ENCODE results near the gene OGDH. TPM values are rescaled to one million over a fixed set of nuclear protein-coding genes. Genes with fewer than 3 reads are reported as not detected.

OGDH gene
- total RNA-seq, 2 donors from 2014 or later, result 36.1 to 46.1 TPM

- ATAC-seq (peak; percentile 49), DNase-seq (no peak)
- Histone ChIP-seq H3K36me3 (replicated peaks in 1 of 2; ENCODE audit: insufficient read depth in 1 of 2, low read depth in 2 of 2) (peaks cover 24 to 36% of the 10 kb centered on the region in 2 donors), H3K9me3 (no peaks in the 10 kb centered on the region), H3K4me3 (no peak overlapping the region), H3K27me3 (no peaks in the 10 kb centered on the region), H3K27ac (no peak overlapping the region), H3K4me1 (peaks cover 7% of the 10 kb centered on the region)
- WGBS, 2 donors, result 77 to 88% methylated on average over 9 to 16 of the region's 16 CpGs
- intact Hi-C loops (cut with DNase I), result loop anchor here (10.0 kb wide), 1 partner anchor 331 kb away; no protein-coding TSS in a partner anchor
- TF ChIP-seq CTCF (IDR thresholded peaks at IDR 0.05) (no peak), POLR2A (IDR thresholded peaks at IDR 0.05) (no peak)
Observed at GRCh38 chr7:44565795-44566559, 40.5 kb upstream of the OGDH start.

DNA sequence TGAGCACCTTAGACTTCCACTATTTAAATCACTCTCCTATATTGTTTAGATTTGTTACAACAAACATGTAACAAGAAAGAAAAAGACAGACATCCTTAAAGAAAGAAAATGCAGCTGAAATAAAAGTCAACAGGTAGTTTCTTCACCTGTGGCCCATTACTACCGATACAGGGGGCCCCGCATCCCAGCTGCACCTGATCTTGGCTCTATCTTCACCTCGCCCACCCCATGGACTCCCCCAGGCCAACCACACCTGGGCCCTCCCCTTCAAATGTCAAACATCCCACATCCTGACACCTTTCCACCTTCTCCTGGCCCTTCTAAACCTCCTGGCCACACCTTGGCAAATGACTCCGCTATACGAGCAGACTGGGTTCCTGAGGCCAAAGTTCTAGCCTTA lies 39.7 kb upstream of the OGDH start:
- intact Hi-C loops (cut with DNase I), result loop anchor here (10.0 kb wide), 1 partner anchor 332 kb away; no protein-coding TSS in a partner anchor
- Histone ChIP-seq H3K27ac (no peak overlapping the region), H3K4me1 (peaks cover 7% of the 10 kb centered on the region), H3K4me3 (no peak overlapping the region), H3K27me3 (no peaks in the 10 kb centered on the region), H3K9me3 (no peaks in the 10 kb centered on the region), H3K36me3 (replicated peaks in 1 of 2; ENCODE audit: insufficient read depth in 1 of 2, low read depth in 2 of 2) (peaks cover 26 to 43% of the 10 kb centered on the region in 2 donors)
- ATAC-seq, result no peak
- WGBS, 2 donors, result 90 to 91% methylated on average over 5 of the region's 5 CpGs
- no peak for TF ChIP-seq CTCF (IDR thresholded peaks at IDR 0.05)
- TF ChIP-seq POLR2A (IDR thresholded peaks at IDR 0.05), result no peak
- DNase-seq, result no peak

DNA sequence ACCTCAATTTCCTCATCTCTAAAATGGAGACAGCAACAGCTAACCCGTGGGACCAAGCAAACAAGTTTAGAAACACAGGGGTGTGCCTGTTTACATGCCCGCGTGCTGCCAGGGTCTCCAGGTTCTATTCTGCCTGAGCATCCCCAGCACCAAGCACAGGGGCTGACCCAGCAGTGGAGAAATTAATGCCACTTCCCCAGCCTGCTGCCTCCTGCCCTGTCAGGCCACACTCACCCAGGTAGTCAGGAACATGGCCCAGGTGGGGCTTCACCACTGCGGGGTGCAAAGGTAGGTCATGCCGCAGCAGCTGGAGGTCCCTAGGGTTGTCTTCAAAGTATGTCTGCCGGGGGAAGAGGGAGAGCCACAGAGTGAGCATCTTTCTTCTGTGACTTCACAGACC lies 38.5 kb upstream of the OGDH start:
- H3K36me3 ChIP-seq (replicated peaks in 1 of 2; ENCODE audit: insufficient read depth in 1 of 2, low read depth in 2 of 2), result peaks cover 26 to 45% of the 10 kb centered on the region in 2 donors
- peaks cover 10% of the 10 kb centered on the region for H3K4me1 ChIP-seq
- no peak overlapping the region for H3K27ac ChIP-seq
- H3K9me3 ChIP-seq, result no peaks in the 10 kb centered on the region
- DNase-seq (no peak), ATAC-seq (no peak)
- TF ChIP-seq POLR2A (IDR thresholded peaks at IDR 0.05) (no peak), CTCF (IDR thresholded peaks at IDR 0.05) (no peak)
- H3K27me3 ChIP-seq, result no peaks in the 10 kb centered on the region
- H3K4me3 ChIP-seq, result no peak overlapping the region
- intact Hi-C loops (cut with DNase I), result loop anchor here (10.0 kb wide), 1 partner anchor 333 kb away; no protein-coding TSS in a partner anchor
- 92 to 96% methylated on average over 4 to 6 of the region's 6 CpGs for WGBS, 2 donors

GRCh38 chr7:44568771-44569560 lies 37.5 kb upstream of the OGDH start:
- peaks cover 26 to 45% of the 10 kb centered on the region in 2 donors for H3K36me3 ChIP-seq (replicated peaks in 1 of 2; ENCODE audit: insufficient read depth in 1 of 2, low read depth in 2 of 2)
- H3K27ac ChIP-seq, result no peak overlapping the region
- WGBS, 2 donors, result 89 to 91% methylated on average over 6 to 16 of the region's 17 CpGs
- no peak for DNase-seq
- peaks cover 14% of the 10 kb centered on the region for H3K4me1 ChIP-seq
- H3K27me3 ChIP-seq, result no peaks in the 10 kb centered on the region
- intact Hi-C loops (cut with DNase I), result loop anchor here (10.0 kb wide), 1 partner anchor 334 kb away; no protein-coding TSS in a partner anchor
- H3K4me3 ChIP-seq, result no peak overlapping the region
- no peaks in the 10 kb centered on the region for H3K9me3 ChIP-seq
- ATAC-seq, result no peak
- TF ChIP-seq POLR2A (IDR thresholded peaks at IDR 0.05), result no peak
- no peak for TF ChIP-seq CTCF (IDR thresholded peaks at IDR 0.05)
